IgD-negative memory B cell (primary cell): ENCODE data around the gene KIAA2012. TPM values are rescaled to one million over a fixed set of nuclear protein-coding genes. Genes with fewer than 3 reads are reported as not detected.

Experiments used
- H3K27ac Mint-ChIP-seq, 3 donors: one replicate each; pipeline ENCODE4 v1.8.0; 2020 to 2022; ENCODE audit warnings: mild to moderate bottlenecking in 3 of 3, mixed read lengths in 3 of 3, moderate library complexity in 1 of 3
- H3K27me3 Mint-ChIP-seq: one replicate; pipeline ENCODE4 v1.8.0; 2021; ENCODE audit warnings: mixed read lengths
- H3K36me3 Mint-ChIP-seq: one replicate; pipeline ENCODE4 v1.8.0; 2020; ENCODE audit warnings: mild to moderate bottlenecking, mixed read lengths
- H3K4me1 Mint-ChIP-seq, 3 donors: one replicate each; pipeline ENCODE4 v1.8.0; 2020 to 2022; ENCODE audit warnings: mixed read lengths in 3 of 3, mild to moderate bottlenecking in 1 of 3
- H3K4me3 Mint-ChIP-seq, 4 donors: one replicate each; pipeline ENCODE4 v1.8.0; 2020 to 2022; ENCODE audit warnings: mild to moderate bottlenecking in 4 of 4, mixed read lengths in 4 of 4, moderate library complexity in 3 of 4
- H3K9me3 Mint-ChIP-seq, 3 donors: one replicate each; pipeline ENCODE4 v1.8.0; 2020 to 2021; ENCODE audit warnings: mixed read lengths in 3 of 3, mild to moderate bottlenecking in 1 of 3
- polyA plus RNA-seq: library from polyadenylated mRNA; unstranded; fragments of 300-500 nt; fragmentation: Illumina TruSeq; gene quantifications from one replicate; pipeline ENCODE4 v1.2.3, GENCODE V29; 2021

The KIAA2012 gene
- polyA plus RNA-seq, 1 donor from 2014 or later, result not detected

DNA sequence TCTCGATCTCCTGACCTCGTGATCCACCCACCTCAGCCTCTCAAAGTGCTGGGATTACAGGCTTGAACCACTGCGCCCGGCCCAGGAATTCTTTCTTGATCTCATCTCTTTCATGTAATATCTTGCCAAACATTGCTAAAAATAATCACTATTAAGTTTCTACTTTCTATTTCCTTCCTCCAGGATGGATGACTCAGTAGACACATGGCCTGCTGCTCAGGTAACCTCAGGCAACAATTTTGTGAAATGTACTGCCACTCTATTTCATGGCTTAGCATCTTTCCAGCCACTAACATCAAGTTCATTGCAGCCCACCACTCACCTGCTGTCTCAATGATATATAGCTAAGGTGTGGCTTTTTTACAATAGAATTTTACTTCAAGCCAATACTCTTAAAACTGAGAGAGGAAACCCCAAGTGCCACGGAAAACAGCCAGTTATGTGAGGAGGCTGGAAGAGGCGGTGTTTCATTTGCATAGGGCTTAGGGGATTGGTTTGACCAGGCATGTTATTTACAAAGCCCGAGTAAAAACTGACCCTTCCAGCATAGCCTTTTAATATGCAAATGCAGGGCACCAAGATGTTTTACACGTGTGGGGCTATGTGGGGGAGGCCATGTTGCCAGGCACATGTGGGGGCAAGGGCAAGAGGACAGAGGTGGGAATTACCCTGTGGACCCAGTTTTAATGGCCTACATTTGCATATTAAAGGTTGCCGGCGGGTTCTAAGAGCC, 176.6 kb downstream of the KIAA2012 start:
- no peak overlapping the region for H3K4me3 Mint-ChIP-seq
- H3K9me3 Mint-ChIP-seq, result peaks cover 0 to 1% (median 0%) of the 10 kb centered on the region in 3 donors
- no peaks in the 10 kb centered on the region for H3K36me3 Mint-ChIP-seq
- no peaks in the 10 kb centered on the region for H3K4me1 Mint-ChIP-seq
- no peak overlapping the region for H3K27ac Mint-ChIP-seq
- H3K27me3 Mint-ChIP-seq, result peaks cover 9% of the 10 kb centered on the region

DNA sequence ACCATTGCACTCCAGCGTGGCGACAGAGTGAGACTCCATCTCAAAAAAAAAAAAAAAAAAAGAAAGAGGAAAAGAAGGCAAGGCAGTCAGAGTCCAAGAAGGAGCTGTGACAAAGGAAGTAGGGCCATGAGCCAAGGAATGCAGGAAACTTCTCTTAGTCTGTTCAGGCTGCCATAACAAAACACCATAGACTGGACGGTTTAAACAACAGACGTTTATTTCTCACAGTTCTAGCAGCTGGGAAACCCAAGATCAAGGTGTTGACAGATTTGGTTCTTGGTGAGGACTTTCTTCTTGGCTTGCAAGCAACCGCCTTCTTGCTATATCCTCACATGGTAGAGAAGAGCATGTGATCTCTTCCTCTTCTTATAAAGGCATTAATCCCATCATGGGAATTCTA, 178.4 kb downstream of the KIAA2012 start:
- peaks cover 0 to 4% (median 1%) of the 10 kb centered on the region in 3 donors for H3K9me3 Mint-ChIP-seq
- no peaks in the 10 kb centered on the region for H3K4me1 Mint-ChIP-seq
- H3K27me3 Mint-ChIP-seq, result peaks cover 7% of the 10 kb centered on the region
- H3K4me3 Mint-ChIP-seq, result no peak overlapping the region
- no peak overlapping the region for H3K27ac Mint-ChIP-seq
- H3K36me3 Mint-ChIP-seq, result no peaks in the 10 kb centered on the region

Other genes with a start within 250 kb of the KIAA2012 start
- 0.19 TPM for gene FZD7, start 39.4 kb upstream of the KIAA2012 start, polyA plus RNA-seq
- gene SUMO1, start 165.3 kb downstream of the KIAA2012 start, polyA plus RNA-seq, result 138 TPM
- 111 TPM for gene NOP58, start 192.5 kb downstream of the KIAA2012 start, polyA plus RNA-seq